Type B pancreatic cell (in vitro differentiated cells): ENCODE measurements around the gene SPDYE17. TPM values are rescaled to one million over a fixed set of nuclear protein-coding genes. Genes with fewer than 3 reads are reported as not detected.
A peak's percentile ranks its signal among the peaks of the same experiment; 100 is the strongest.
"Not testable (repeated sequence)": the region's sequence is repeated elsewhere in the genome, so short reads cannot be mapped to it uniquely, and the experiment has no call there.

Source experiments
- DNase-seq: peaks from one replicate; pipeline ENCODE4 v3.0.0; 2021; ENCODE audit warnings: mixed read lengths; ENCODE audit not compliant: unreplicated experiment; ENCODE audit errors: extremely low spot score
- H3K27ac Mint-ChIP-seq: 2 replicates; pipeline ENCODE4 v1.8.0; 2021; ENCODE audit warnings: mild to moderate bottlenecking, mixed read lengths
- H3K27me3 Mint-ChIP-seq: 2 replicates; pipeline ENCODE4 v1.8.0; 2021; ENCODE audit warnings: mixed read lengths
- H3K36me3 Mint-ChIP-seq: 2 replicates; pipeline ENCODE4 v1.8.0; 2021; ENCODE audit warnings: mixed read lengths
- H3K4me1 Mint-ChIP-seq: one replicate; pipeline ENCODE4 v1.8.0; 2021; ENCODE audit warnings: mixed read lengths; ENCODE audit not compliant: unreplicated experiment
- H3K4me3 Mint-ChIP-seq: 2 replicates; pipeline ENCODE4 v1.8.0; 2021; ENCODE audit warnings: mild to moderate bottlenecking, mixed read lengths
- H3K9me3 Mint-ChIP-seq: 2 replicates; pipeline ENCODE4 v1.8.0; 2021; ENCODE audit warnings: mixed read lengths
- total RNA-seq: library from RNA; stranded (reverse); gene quantifications from 2 replicates; pipeline ENCODE4 v1.2.1, GENCODE V29; 2021; ENCODE audit warnings: low replicate concordance
- TF ChIP-seq, protein P1 (sequence below): fragments of 200-600 bp; sonication (generic); conservative IDR thresholded peaks from 2 replicates; pipeline ENCODE4 v1.5.0; 2021; ENCODE audit warnings: antibody characterized with exemption, mild to moderate bottlenecking

Gene SPDYE17
- total RNA-seq, 1 donor from 2014 or later = not detected

DNA sequence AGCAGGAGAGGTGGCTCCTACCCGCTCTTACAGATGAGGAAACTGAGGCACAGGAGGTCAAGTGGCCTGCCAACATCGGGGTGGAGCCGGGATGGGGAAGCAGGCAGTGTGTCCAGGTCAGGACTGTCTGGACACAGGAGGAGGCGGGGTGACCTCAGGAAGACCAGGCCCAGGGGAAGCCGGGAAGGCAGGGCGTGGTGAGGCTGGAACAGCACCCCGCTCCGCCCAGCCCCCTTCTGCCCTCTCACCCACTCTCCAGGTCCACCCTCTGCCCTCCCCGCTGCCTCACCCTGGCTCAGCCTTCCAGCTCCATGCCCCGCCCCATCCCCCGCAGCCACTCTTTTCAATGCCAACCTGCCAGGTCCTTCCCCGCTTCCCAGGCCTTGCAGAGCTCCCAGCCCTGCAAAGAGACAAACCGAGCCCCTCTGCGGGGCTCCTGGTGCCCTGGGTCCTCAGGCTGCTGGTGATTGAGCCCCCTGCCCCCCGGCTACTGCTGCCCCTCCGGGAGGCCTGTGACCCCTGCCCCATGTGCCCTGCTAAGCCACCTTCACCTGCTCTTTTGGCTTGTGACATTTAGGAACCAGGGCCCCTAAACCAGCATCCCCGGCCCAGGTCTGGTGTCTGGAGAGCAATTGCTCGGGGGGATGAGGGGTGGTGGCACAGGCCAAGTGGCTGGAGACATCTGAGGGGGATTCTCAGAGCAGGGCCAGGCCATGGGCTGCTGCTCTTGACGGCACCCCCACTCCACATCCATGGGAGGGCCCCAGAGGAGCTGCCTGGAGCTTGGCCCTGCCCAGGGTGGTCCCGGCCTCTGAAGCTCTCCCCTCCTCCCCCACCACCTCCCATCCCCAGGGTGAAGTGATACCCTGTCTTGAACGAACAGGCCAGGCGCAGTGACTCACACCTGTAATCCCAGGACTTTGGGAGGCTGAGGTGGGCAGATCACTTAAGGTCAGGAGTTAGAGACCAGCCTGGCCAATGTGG, 25.7 kb downstream of the SPDYE17 start:
- not testable (repeated sequence) for H3K9me3 Mint-ChIP-seq, H3K4me1 Mint-ChIP-seq, H3K4me3 Mint-ChIP-seq, H3K36me3 Mint-ChIP-seq, H3K27me3 Mint-ChIP-seq, DNase-seq, H3K27ac Mint-ChIP-seq

DNA sequence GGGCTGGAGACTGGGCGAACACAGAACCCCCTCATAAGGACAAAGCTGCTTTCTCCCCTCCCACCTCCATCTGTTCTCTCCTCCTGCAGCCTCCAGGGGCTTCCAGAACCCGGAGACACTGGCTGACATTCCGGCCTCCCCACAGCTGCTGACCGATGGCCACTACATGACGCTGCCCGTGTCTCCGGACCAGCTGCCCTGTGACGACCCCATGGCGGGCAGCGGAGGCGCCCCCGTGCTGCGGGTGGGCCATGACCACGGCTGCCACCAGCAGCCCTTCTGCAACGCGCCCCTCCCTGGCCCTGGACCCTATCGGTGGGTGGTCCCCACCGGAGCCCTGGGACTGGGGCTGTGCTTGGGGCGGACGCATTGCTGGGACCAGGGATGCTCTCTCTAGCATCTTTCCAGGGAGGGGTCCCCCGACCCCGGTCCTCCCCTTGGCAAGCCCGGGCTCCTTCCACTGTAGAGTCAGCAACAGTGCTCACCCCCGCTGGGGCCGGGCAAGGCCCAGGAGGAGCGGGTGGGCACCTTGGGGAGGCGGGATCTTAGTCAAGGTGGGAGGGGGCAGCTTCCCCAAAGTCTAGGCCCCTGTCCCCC, 26.6 kb downstream of the SPDYE17 start:
- not testable (repeated sequence) for DNase-seq, H3K36me3 Mint-ChIP-seq, H3K4me3 Mint-ChIP-seq, H3K4me1 Mint-ChIP-seq, H3K27ac Mint-ChIP-seq, H3K27me3 Mint-ChIP-seq, H3K9me3 Mint-ChIP-seq

DNA sequence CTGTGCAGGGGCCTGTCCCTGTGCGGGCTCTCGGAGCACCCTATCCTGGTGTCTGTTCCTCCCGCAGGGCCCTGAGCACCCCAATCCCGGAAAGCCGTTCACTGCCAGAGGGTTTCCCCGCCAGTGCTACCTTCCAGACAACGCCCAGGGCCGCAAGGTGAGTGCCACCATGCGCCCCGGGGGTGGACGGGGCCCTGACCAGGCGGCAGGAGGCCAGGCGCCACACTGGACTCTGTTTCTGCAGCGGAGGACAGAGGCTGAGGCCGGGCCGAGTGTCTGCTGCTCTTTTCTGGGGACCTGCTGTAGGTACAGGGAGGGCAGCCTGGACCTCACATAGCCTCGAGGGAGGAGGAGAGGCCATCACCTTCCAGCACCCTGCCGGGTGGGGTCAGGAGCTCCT, 28.0 kb downstream of the SPDYE17 start:
- not testable (repeated sequence) for H3K27me3 Mint-ChIP-seq, H3K9me3 Mint-ChIP-seq, H3K36me3 Mint-ChIP-seq, H3K27ac Mint-ChIP-seq, H3K4me3 Mint-ChIP-seq, H3K4me1 Mint-ChIP-seq
- peak; percentile 63 for DNase-seq

DNA sequence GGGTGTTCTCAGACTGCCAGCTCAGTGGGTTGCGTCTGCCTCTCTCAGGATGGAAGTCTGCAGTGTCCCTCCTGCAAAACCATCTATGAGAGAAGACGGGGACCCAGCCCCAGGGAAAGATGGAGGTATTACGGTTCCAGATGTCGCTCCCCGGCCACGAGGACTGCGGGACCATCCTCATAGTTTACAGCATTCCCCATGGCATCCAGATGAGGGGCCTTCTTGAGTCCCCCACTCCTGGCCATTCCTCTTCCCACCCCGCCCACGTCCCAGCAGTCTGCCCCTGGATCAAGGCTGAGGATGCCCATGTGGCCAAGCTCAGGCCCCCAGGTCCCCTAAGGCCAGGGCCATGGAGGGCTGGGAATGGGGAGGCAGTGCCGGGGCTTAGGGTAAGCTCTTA, 28.9 kb downstream of the SPDYE17 start:
- H3K4me1 Mint-ChIP-seq, H3K36me3 Mint-ChIP-seq, H3K27me3 Mint-ChIP-seq, H3K4me3 Mint-ChIP-seq, H3K9me3 Mint-ChIP-seq, H3K27ac Mint-ChIP-seq: not testable (repeated sequence)
- peak; percentile 49 for DNase-seq

DNA sequence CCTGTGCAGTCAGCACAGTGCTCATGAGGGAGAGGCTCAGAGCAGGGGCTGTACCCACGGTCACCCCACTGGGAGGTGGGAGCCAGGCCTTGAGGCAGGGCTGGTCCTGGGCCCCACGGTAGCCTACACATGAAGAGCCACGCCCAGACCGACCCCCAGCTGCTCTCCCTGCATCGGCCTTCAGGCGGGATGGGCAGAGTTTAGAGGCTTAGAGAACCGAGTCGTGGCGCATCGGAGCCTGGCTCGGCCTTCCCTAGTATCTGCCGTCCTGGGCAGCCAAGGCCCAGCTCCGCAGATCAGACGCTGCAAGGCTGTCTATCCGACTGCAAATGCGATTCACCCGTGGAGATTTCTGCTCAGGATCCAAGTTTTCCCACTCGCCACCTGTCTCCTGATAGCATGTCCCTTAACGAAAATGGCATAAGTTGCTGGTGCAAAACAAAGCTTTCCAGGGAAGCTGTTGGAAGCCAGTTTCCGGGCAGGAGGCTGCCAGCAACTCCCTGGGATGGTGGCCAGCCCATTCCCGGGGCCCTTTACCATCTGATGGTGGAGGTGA, 29.4 kb downstream of the SPDYE17 start:
- H3K27ac Mint-ChIP-seq, H3K4me1 Mint-ChIP-seq, H3K4me3 Mint-ChIP-seq, H3K36me3 Mint-ChIP-seq, H3K9me3 Mint-ChIP-seq, H3K27me3 Mint-ChIP-seq: not testable (repeated sequence)
- peak; percentile 47 for DNase-seq

DNA sequence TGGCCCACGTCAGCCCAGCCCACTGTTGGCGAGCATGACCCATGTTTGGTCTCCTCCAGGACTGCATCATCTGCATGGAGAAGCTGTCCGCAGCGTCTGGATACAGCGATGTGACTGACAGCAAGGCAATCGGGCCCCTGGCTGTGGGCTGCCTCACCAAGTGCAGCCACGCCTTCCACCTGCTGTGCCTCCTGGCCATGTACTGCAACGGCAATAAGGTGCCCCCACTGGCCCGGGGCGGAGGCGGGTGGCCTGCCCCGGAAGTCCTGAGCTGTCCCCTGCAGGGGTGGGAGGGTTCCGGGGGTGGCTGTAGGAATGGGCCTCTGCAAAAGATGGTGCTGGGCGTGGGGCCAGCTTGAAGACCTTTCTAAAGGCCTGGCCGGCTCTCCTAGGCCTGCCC, 30.1 kb downstream of the SPDYE17 start:
- H3K36me3 Mint-ChIP-seq, H3K4me3 Mint-ChIP-seq, H3K4me1 Mint-ChIP-seq, H3K27ac Mint-ChIP-seq, H3K27me3 Mint-ChIP-seq, H3K9me3 Mint-ChIP-seq: not testable (repeated sequence)
- peak; percentile 62 for DNase-seq

DNA sequence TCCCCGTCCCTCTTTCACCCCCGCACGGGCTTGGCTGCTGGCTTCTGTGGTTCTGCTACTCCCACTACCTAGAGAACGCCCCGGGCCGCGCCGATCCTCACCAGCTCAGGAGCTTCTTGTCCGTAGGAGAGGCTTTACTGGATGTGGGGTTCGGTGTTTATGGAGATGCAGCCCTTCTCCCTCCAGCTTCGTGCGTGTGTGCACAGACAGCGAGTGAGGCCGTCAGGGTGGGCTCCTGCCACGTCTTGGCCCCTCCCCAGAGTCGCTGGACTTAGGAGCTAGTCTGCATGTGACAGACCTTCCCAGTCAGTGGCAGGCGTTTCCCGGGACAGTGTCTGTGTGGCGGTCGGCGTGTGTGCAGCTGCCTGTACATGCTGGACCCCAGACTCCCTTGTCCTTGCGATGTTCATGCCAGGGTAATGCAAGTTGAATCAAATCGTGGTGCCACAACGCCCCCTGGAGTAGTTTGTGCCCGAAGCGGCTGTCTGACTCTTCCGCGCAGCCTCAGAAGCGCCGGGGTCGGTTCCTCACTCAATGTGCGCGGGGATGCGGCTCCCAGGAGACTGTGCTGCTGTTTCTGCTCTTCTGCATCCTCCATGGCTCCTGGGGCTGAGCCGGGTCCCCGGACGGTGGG, 32.6 kb downstream of the SPDYE17 start:
- not testable (repeated sequence) for H3K27me3 Mint-ChIP-seq, H3K27ac Mint-ChIP-seq, H3K36me3 Mint-ChIP-seq, H3K9me3 Mint-ChIP-seq, H3K4me3 Mint-ChIP-seq, DNase-seq, H3K4me1 Mint-ChIP-seq

DNA sequence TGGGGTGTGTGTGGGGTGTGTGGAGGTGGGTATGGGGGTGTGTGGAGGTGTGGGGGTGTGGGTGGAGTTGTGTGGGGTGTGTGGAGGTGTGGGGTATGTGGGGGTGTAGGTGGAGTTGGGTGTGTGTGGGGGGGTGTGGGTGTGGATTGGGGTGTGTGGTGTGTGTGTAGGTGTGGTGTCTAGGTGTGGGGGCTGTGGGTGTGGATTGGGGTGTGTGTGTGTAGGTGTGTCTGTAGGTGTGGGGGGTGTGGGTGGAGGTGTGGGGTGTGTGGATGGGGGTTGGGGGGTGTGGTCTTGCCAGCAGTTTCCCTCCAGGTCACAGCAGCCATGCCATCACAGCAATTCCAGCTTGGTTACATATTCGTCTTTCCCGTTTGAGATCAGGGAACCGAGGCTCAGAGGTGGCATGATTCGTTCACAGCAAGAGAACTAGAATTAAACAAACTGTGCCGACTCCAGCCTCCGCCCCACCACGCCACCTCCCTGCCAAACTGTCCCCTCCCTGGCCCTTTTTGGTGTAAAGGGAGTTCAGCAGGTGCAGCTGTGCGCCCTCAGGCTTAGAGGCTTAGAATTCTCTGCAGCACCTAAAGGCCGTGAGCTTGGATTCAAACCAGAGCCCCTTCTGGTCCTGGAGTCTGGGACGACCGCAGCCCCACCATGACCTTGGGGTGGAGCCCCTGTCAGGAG, 33.3 kb downstream of the SPDYE17 start:
- not testable (repeated sequence) for DNase-seq, H3K4me3 Mint-ChIP-seq

DNA sequence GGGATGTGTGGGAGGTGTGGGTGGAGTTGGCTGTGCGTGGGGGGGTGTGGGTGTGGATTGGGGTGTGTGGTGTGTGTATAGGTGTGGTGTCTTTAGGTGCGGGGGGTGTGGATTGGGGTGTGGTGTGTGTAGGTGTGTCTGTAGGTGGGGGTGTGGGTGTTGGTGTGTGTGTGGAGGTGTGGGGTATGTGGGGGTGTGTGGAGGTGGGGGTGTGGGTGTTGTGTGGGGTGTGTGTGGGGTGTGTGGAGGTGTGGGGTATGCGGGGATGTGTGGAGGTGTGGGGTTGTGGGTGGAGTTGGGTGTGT, 33.9 kb downstream of the SPDYE17 start:
- no peak for DNase-seq
- Mint-ChIP-seq H3K27ac (no peak overlapping the region), H3K36me3 (no peaks in the 10 kb centered on the region), H3K4me1 (no peaks in the 10 kb centered on the region), H3K4me3 (no peak overlapping the region), H3K9me3 (no peaks in the 10 kb centered on the region), H3K27me3 (no peaks in the 10 kb centered on the region)
- TF ChIP-seq, protein P1, sequence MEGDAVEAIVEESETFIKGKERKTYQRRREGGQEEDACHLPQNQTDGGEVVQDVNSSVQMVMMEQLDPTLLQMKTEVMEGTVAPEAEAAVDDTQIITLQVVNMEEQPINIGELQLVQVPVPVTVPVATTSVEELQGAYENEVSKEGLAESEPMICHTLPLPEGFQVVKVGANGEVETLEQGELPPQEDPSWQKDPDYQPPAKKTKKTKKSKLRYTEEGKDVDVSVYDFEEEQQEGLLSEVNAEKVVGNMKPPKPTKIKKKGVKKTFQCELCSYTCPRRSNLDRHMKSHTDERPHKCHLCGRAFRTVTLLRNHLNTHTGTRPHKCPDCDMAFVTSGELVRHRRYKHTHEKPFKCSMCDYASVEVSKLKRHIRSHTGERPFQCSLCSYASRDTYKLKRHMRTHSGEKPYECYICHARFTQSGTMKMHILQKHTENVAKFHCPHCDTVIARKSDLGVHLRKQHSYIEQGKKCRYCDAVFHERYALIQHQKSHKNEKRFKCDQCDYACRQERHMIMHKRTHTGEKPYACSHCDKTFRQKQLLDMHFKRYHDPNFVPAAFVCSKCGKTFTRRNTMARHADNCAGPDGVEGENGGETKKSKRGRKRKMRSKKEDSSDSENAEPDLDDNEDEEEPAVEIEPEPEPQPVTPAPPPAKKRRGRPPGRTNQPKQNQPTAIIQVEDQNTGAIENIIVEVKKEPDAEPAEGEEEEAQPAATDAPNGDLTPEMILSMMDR = no peak

More for the DNA sequence above, 33.3 kb downstream of the SPDYE17 start:
- H3K27me3 Mint-ChIP-seq, H3K36me3 Mint-ChIP-seq, H3K4me1 Mint-ChIP-seq, H3K27ac Mint-ChIP-seq, H3K9me3 Mint-ChIP-seq: not testable (repeated sequence)
